Fibroblast of skin of abdomen (primary cell): ENCODE results near the gene MGMT.

ENCODE experiments used
- DNase-seq: peaks from one replicate; pipeline ENCODE4 v3.0.0-alpha.2; 2013

Gene MGMT

DNA sequence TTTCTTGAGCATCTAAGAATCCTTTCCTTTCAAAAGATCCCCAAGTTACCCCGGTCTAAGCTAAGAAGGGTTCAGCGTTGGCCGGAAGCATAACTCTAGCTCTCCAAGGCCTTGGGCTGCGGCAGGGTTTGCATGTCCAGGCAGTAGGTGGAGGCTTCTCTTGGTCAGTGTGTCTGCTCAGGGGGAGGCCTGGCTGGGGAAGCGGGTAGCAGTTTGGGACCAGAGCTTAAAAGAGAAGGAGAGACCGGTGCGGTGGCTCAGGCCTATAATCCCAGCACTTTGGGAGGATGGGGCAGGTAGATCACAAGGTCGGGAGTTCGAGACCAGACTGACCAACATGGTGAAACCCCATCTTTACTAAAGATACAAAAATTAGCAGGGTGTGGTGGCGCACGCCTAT is 226.3 kb downstream of the MGMT start:
- no peak for DNase-seq

DNA sequence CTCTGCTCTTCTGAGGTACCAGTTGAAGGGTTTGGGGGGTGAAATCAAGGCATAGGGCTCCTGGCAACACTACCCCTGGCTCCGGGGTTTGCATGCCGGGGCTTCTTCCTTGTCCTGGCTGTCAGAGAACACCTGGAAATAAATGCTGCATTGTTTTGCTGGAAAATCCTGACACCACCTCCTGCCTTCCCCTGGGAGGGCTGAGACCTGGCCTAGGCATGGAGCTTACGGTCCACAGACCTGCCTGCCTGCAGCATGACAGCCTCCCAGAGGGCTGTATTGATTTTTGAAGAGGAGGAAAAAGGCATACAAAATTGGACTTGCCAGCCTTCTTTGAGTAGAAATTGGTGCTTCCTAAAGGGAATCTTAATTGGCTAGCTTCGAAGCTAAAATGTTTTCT is 227.1 kb downstream of the MGMT start:
- DNase-seq: no peak

DNA sequence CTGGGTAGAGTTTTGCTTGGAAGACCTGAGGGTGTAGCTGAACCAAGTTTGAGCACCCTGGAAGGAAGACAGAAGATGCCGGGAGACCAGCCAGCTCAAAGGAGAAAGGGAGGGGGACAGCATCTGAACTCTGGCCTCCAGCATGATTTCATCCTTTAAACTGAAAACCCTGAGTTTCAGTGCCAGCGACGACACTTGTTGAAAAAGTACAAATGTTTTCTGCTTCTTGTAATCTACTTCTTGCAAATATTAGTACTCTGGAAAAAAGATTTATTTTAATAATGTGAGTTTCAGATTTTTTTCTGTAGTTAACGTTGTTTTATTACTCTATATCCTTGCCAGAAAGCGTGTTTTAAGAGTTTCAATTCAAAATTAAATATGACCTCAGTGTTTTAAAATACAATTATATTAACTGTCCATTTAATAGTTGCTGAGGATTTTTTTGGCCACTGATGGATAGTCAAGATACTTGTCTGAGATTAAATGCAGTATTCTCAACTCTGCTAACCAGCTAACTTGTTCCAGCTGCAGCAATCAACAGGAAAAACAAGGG is 227.7 kb downstream of the MGMT start:
- DNase-seq: no peak

DNA sequence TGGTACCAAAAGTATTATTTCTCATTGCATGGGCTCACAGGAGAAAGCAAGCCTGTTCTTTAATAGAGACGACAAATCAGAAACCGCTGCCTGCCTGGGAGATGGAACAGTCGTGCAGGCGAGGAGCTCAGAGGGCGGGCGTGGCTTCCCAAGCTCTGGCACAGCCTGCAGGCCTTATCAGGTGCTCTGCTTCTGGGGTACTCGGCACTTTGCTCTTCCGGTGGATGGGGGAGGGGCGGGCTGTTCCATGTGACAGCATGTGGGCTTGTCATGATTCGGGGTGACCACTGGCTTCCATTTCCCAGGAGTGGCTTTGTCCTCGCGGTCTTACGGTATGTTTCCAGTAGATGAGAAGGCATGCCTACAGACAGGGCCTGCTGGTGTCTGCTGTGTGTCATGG is 228.6 kb downstream of the MGMT start:
- DNase-seq: no peak

- no peak for DNase-seq
These were observed 229.6 kb downstream of the MGMT start for GRCh38 chr10:129696636-129697035.

DNA sequence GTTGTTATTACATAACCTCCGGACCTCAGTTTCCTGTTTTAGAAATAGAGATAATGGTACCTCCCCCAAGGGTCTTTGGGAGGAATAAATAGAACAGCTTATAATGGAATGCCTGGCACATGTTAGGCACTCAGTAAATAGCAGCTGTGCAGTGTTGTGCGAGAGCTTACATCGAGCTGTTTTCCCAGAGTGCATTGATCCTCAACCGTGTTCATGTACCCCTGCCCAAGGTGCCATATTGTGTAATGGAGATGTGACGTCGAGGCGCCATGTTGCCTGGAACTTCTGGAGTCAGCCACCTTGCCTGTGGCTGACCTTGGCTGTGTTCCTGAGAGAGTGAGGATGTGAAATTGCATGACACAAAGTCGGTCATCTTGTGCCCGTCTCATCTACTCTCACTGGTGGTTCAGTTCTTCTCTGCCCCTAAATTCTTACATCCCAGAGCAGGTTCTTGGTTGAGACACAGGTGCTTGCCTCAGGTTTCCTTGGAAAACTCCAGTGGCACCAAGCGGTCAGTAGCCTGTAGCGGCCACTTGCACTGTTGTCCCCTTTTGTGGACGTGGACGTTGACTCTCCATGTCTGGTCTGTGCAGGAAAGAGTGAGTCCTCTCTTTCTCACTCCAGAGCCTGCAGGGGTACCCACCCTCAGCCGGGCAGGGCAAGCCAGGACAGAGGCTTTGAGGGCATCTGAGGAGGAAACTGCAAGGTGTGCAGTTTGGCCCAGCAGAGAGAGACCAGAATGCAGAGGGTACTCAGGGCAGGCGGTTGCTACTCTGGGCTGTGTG is 230.6 kb downstream of the MGMT start:
- DNase-seq: no peak

DNA sequence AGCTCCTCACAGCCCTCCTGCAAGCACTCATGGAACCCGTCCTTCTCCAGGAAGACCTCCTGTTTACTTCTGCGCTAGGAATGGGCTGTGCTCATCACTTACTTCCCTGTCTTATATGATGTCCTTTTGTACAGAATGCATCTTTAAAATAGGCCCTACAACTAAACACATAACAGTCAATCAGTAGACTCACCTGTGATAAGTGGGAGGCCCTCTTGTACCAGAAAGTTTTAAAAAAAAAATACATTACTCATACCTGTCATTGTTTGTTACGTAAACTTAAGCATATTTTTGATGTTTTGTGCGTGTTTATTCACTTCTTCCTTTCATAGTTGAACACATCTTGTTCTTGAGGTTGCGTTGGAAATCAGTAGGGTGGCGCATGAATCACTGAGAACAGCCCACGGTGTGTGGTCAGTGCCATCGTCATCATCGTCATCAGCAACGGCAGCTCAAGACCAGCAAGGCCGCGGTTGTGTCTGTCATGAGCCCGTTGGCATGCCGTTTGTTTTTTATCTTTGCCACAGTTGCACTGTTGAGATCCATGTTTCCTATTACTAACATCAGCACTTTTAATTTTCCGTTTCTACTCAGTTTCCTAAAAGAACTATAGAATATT is 232.8 kb downstream of the MGMT start:
- no peak for DNase-seq

DNA sequence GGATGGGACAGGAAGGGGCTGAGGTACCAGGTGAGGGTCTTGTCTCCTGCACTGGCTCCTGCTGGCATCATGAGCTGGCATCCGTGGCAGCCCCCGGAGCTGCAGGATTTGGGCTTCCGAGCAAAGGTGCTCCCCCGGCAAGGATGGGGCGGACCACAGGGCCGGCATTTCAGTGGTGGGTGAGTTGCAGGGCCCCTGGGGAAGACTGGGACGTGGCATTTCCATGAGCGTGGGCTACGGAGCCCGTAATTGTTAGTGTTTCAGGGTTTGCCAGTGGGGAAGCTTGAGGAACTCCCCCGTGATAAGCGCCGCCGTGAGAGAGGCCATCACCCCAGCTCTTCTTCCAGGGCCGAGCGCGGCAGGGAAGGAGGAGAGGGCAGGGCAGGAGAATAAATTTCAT is 235.6 kb downstream of the MGMT start:
- no peak for DNase-seq

GRCh38 chr10:129703287-129704137 is 236.5 kb downstream of the MGMT start:
- no peak for DNase-seq

GRCh38 chr10:129704225-129704624 is 237.2 kb downstream of the MGMT start:
- no peak for DNase-seq

GRCh38 chr10:129704786-129705525 is 237.9 kb downstream of the MGMT start:
- peak; percentile 13 for DNase-seq

- no peak for DNase-seq
These were observed 238.6 kb downstream of the MGMT start for GRCh38 chr10:129705676-129706075.

DNA sequence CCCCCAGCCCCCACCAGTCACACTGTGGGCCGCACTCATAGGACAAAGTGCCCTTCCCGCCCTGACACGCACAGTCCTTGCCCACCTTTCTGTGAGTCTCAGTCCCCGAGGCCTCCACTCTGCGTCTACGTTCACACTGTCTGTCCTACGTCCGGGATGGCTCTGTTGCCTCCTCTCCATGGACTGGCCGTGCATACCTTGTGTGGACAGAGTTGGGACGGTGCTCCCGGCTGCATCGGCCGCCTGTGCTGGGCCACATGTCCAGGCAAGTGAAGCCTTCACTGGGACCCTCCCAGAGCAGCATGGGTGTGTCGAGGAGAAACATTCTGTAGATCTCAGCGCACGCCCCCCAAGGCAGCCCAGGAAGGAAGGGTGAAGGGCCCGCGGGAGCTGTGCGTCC is 239.0 kb downstream of the MGMT start:
- DNase-seq: no peak

DNA sequence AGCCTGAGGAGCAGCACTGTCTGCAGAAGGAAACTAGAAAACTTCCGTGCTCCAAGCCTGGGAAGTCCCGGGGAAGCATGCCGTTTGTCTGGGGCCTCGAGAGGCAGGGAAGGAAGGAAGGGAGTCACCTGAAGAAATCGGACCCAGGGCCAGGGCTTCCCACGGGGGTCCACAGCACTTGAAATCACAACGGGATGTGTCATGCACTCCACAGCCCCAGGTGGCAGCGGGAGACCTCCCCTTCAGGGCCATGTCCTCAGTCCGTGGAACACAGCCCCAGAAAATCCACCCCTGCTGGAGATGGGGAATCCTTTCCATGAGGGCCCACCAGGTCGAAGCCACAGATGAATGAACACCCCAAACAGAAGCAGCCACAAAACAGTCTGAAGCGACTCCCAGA is 239.5 kb downstream of the MGMT start:
- DNase-seq: no peak

GRCh38 chr10:129707406-129708388 is 240.7 kb downstream of the MGMT start:
- peak; percentile 3 for DNase-seq

GRCh38 chr10:129709101-129709500 is 242.1 kb downstream of the MGMT start:
- DNase-seq: no peak

DNA sequence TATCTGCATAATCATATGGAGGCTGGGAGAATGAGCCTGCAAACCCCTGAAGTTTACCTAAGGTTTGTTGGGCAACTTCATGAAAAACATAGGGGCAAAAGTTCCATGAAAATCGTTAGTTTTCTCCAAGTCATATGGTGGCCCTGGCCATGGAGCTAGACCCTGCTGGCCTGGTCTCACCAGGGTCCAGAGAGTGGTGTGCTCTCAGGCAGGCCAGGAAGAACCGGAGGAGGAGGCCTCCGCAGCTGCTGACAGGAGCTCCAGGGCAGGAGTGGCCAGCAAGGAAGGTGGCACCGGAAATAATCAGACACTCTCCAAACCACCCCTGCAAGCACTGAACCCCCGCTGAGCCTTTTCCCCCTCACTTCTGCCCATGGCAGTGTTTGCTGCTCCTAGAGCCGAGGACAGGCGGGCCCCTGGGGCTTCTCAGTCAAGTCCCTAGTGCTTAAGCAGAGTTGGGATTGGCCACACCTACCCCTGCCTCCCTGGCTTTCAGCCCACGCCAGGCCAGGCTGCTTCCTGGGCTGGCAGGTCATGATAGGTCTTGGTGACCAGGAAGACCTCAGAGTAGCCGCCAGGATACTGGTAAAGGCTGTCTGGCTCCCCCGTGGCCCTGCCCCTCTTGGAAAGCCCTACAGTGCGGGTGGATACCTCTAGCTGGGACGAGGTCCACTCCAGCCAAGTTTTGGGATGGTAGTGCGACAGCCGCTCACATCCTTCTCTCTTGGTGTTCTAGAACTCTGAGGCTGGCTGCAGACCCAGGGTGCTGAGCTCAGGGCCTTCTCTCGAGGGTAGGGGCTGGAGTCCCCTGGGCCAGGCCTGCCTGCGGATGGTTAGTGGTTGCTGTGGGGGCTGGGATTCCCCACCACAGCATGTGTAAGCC is 242.8 kb downstream of the MGMT start:
- DNase-seq: no peak

GRCh38 chr10:129710510-129710847 is 243.4 kb downstream of the MGMT start:
- no peak for DNase-seq

GRCh38 chr10:129711291-129711690 is 244.2 kb downstream of the MGMT start:
- no peak for DNase-seq

GRCh38 chr10:129712000-129712399 is 245.0 kb downstream of the MGMT start:
- no peak for DNase-seq
